H1 (cell line): ENCODE measurements around the gene RBAK. TPM values are rescaled to one million over a fixed set of nuclear protein-coding genes. Genes with fewer than 3 reads are reported as not detected.

ENCODE experiments used
- CTCF ChIA-PET: fragments of 300-600 bp; sonication (Branson Sonifier 250); formaldehyde crosslinking; loops from one replicate; lab custom pipeline; 2021; ENCODE audit not compliant: partially characterized antibody; lab: Charles Lee
- POLR2A ChIA-PET: fragments of 300-600 bp; sonication (Branson Sonifier 250); formaldehyde crosslinking; loops from one replicate; lab custom pipeline; 2021; ENCODE audit warnings: inconsistent platforms; ENCODE audit not compliant: partially characterized antibody; lab: Charles Lee
- DNase-seq, 2 experiments: peaks; one replicate each; pipeline versions ENCODE4 v3.0.0 to v3.0.0-alpha.2; 2010 to 2022; ENCODE audit warnings: low spot score in 2 of 2, low read depth in 1 of 2, mixed read lengths in 1 of 2
- FAIRE-seq: peaks from 2 replicates; lab custom pipeline; 2011; peaks lifted over from hg19 to GRCh38; lab: Jason Lieb, UNC
- H2AFZ ChIP-seq: 2 replicates; pipeline ENCODE4 v1.8.1; 2012; ENCODE audit warnings: low read length, inconsistent platforms
- H2AK5ac ChIP-seq: 2 replicates; pipeline ENCODE4 v1.6.1; 2013; ENCODE audit warnings: low read depth, low read length
- H2BK120ac ChIP-seq: replicated peaks from 2 replicates; pipeline ENCODE3; 2013; ENCODE audit warnings: low read depth, low read length, inconsistent platforms
- H2BK12ac ChIP-seq: 2 replicates; pipeline ENCODE4 v1.6.1; 2013; ENCODE audit warnings: low read depth, low read length
- H2BK15ac ChIP-seq: 2 replicates; pipeline ENCODE4 v1.6.1; 2013; ENCODE audit warnings: low read length
- H2BK20ac ChIP-seq: 2 replicates; pipeline ENCODE4 v1.6.1; 2013; ENCODE audit warnings: low read length
- H2BK5ac ChIP-seq: 2 replicates; pipeline ENCODE4 v1.6.1; 2013; ENCODE audit warnings: low read depth, low read length
- H3K14ac ChIP-seq: 2 replicates; pipeline ENCODE4 v1.6.1; 2013; ENCODE audit warnings: inconsistent platforms; ENCODE audit not compliant: insufficient read length
- H3K18ac ChIP-seq: 2 replicates; pipeline ENCODE4 v1.6.1; 2013; ENCODE audit warnings: low read length; ENCODE audit errors: extremely low read depth
- H3K23ac ChIP-seq: 2 replicates; pipeline ENCODE4 v1.6.1; 2013; ENCODE audit warnings: inconsistent platforms; ENCODE audit not compliant: insufficient read length
- H3K23me2 ChIP-seq: 2 replicates; pipeline ENCODE4 v1.6.1; 2013; ENCODE audit warnings: low read depth, low read length
- H3K27ac ChIP-seq: 2 replicates; pipeline ENCODE4 v1.6.1; 2011; ENCODE audit warnings: low read depth, low read length, inconsistent platforms
- H3K27me3 ChIP-seq, 4 experiments: replicated peaks in 1 of 4; 1 replicate in 1 of 4; 2 replicates in 3 of 4; pipeline versions ENCODE4 v1.6.1 to v1.8.1; 2011 to 2013; ENCODE audit warnings: low read length in 3 of 4, mild to moderate bottlenecking in 3 of 4, inconsistent platforms in 2 of 4, mixed read lengths in 2 of 4, moderate library complexity in 1 of 4; ENCODE audit not compliant: control insufficient read depth in 3 of 4, insufficient read depth in 3 of 4; ENCODE audit errors: extremely low read depth in 1 of 4
- H3K36me3 ChIP-seq, 4 experiments: 2 replicates each; pipeline versions ENCODE4 v1.6.1 to v1.8.1; 2011 to 2013; ENCODE audit warnings: mild to moderate bottlenecking in 4 of 4, low read length in 3 of 4, moderate library complexity in 2 of 4, control low read depth in 1 of 4, inconsistent platforms in 1 of 4; ENCODE audit not compliant: insufficient read depth in 4 of 4, control insufficient read depth in 2 of 4
- H3K4ac ChIP-seq: replicated peaks from 2 replicates; pipeline ENCODE3; 2013; ENCODE audit warnings: low read length, low read depth, mixed read lengths, inconsistent platforms; ENCODE audit not compliant: insufficient read length
- H3K4me1 ChIP-seq, 4 experiments: replicated peaks in 1 of 4; 1 replicate in 1 of 4; 2 replicates in 3 of 4; pipeline versions ENCODE4 v1.6.1 to v1.8.1; 2011 to 2013; ENCODE audit warnings: low read length in 3 of 4, inconsistent platforms in 2 of 4, mixed read lengths in 1 of 4; ENCODE audit not compliant: insufficient read depth in 4 of 4, control insufficient read depth in 3 of 4
- H3K4me2 ChIP-seq, 2 experiments: 2 replicates each; pipeline versions ENCODE4 v1.6.1 to v1.8.1; 2011 to 2013; ENCODE audit warnings: low read depth in 2 of 2, low read length in 2 of 2, control low read depth in 1 of 2, inconsistent platforms in 1 of 2, mild to moderate bottlenecking in 1 of 2; ENCODE audit not compliant: insufficient read depth in 1 of 2
- H3K4me3 ChIP-seq, 4 experiments: fragments of 200-600, 300-600 bp in 1 of 4; sonication (generic), shearing (Covaris generic), sonication (Bioruptor Twin) in 1 of 4; 2 replicates each; pipeline versions ENCODE4 v1.5.1 to v1.8.1; 2011 to 2016; ENCODE audit warnings: low read length in 4 of 4, low read depth in 3 of 4, control low read depth in 2 of 4, inconsistent platforms in 2 of 4, mild to moderate bottlenecking in 2 of 4, mixed read lengths in 1 of 4, moderate library complexity in 1 of 4; ENCODE audit not compliant: insufficient read depth in 2 of 4; ENCODE audit errors: extremely low read depth in 1 of 4
- H3K56ac ChIP-seq: replicated peaks from 2 replicates; pipeline ENCODE3; 2013; ENCODE audit warnings: low read depth, mild to moderate bottlenecking, mixed read lengths, low read length, inconsistent platforms; ENCODE audit not compliant: insufficient read length
- H3K79me1 ChIP-seq: 2 replicates; pipeline ENCODE4 v1.6.1; 2013; ENCODE audit warnings: low read depth, low read length, control low read depth
- H3K79me2 ChIP-seq, 2 experiments: 2 replicates each; pipeline versions ENCODE4 v1.6.1 to v1.8.1; 2012 to 2013; ENCODE audit warnings: low read length in 2 of 2, mild to moderate bottlenecking in 2 of 2, inconsistent platforms in 1 of 2; ENCODE audit not compliant: insufficient read depth in 2 of 2, control insufficient read depth in 1 of 2
- H3K9ac ChIP-seq, 4 experiments: replicated peaks in 1 of 4; 1 replicate in 1 of 4; 2 replicates in 3 of 4; pipeline versions ENCODE4 v1.6.1 to v1.8.1; 2011 to 2013; ENCODE audit warnings: low read depth in 3 of 4, low read length in 3 of 4, control low read depth in 2 of 4, mild to moderate bottlenecking in 2 of 4, moderate library complexity in 2 of 4, inconsistent platforms in 1 of 4; ENCODE audit errors: extremely low read depth in 1 of 4
- H3K9me3 ChIP-seq, 2 experiments: 2 replicates each; pipeline versions ENCODE4 v1.6.1 to v1.8.1; 2012 to 2013; ENCODE audit warnings: mild to moderate bottlenecking in 2 of 2, moderate library complexity in 2 of 2, control low read depth in 1 of 2, inconsistent platforms in 1 of 2, low read depth in 1 of 2, low read length in 1 of 2, mixed read lengths in 1 of 2; ENCODE audit not compliant: insufficient read depth in 2 of 2
- H4K20me1 ChIP-seq, 2 experiments: replicated peaks in 1 of 2; 2 replicates each; pipeline versions ENCODE3 to v1.8.1; 2011 to 2013; ENCODE audit warnings: inconsistent platforms in 2 of 2, low read length in 2 of 2, mild to moderate bottlenecking in 1 of 2; ENCODE audit not compliant: insufficient read depth in 2 of 2, control insufficient read depth in 1 of 2
- H4K5ac ChIP-seq: 2 replicates; pipeline ENCODE4 v1.6.1; 2013; ENCODE audit warnings: low read length, low read depth, mixed read lengths, inconsistent platforms; ENCODE audit not compliant: insufficient read length
- H4K8ac ChIP-seq: 2 replicates; pipeline ENCODE4 v1.8.0; 2013; ENCODE audit warnings: mild to moderate bottlenecking, moderate library complexity, low read length, inconsistent platforms; ENCODE audit not compliant: insufficient read depth; ENCODE audit errors: extremely low read depth
- H4K91ac ChIP-seq: replicated peaks from 2 replicates; pipeline ENCODE3; 2013; ENCODE audit warnings: low read length, mixed read lengths, inconsistent platforms; ENCODE audit not compliant: insufficient read length
- ATF2 ChIP-seq: IDR thresholded peaks from 2 replicates; pipeline ENCODE4 v1.6.1; 2012; ENCODE audit warnings: low read length, inconsistent platforms
- CREB1 ChIP-seq: IDR thresholded peaks from 2 replicates; pipeline ENCODE4 v1.6.1; 2012; ENCODE audit warnings: inconsistent platforms
- E2F6 ChIP-seq: IDR thresholded peaks from 2 replicates; pipeline ENCODE4 v1.6.1; 2012; ENCODE audit warnings: inconsistent platforms
- GTF2F1 ChIP-seq: IDR thresholded peaks from 2 replicates; pipeline ENCODE4 v1.6.1; 2012; ENCODE audit warnings: low read depth, low read length, improper control_type of control experiment, borderline replicate concordance
- NANOG ChIP-seq: IDR thresholded peaks from 2 replicates; pipeline ENCODE4 v1.6.1; 2011; ENCODE audit warnings: low read length, low read depth, mild to moderate bottlenecking, inconsistent platforms; ENCODE audit not compliant: insufficient read depth, poor library complexity, severe bottlenecking
- POLR2AphosphoS5 ChIP-seq: IDR thresholded peaks from 2 replicates; pipeline ENCODE4 v1.6.1; 2011; ENCODE audit warnings: low read depth, low read length
- RNF2 ChIP-seq: fragments of 200-900, 300-1000 bp; sonication (generic); IDR thresholded peaks from 2 replicates; pipeline ENCODE4 v1.7.1; 2016; ENCODE audit warnings: borderline replicate concordance, low read depth, mild to moderate bottlenecking, antibody characterized with exemption, low read length; ENCODE audit not compliant: poor library complexity, severe bottlenecking; ENCODE audit errors: missing control alignments
- SUZ12 ChIP-seq: fragments of 200-600 bp; sonication (generic); IDR thresholded peaks from 2 replicates; pipeline ENCODE4 v1.6.1; 2012; ENCODE audit warnings: mild to moderate bottlenecking, inconsistent platforms, low read length, moderate library complexity, mixed read lengths
- TAF1 ChIP-seq: IDR thresholded peaks from 2 replicates; pipeline ENCODE4 v1.6.1; 2011; ENCODE audit warnings: mild to moderate bottlenecking, low read depth, low read length
- TAF7 ChIP-seq: optimal IDR thresholded peaks from 2 replicates; pipeline ENCODE3; 2011; ENCODE audit warnings: low read depth, mild to moderate bottlenecking, inconsistent platforms, low read length, moderate library complexity, borderline replicate concordance
- WGBS, 2 experiments: shearing (Covaris generic) in 1 of 2; methylation state at CpG; one replicate each; pipeline versions ENCODE4 v1.1.6 to v1.1.7; 2013 to 2015; ENCODE audit warnings: low lambda C conversion rate in 2 of 2, mixed read lengths in 2 of 2, inconsistent platforms in 1 of 2, low coverage in 1 of 2, missing lambda C conversion rate in 1 of 2; ENCODE audit not compliant: insufficient replicate concordance in 2 of 2, insufficient coverage in 1 of 2, insufficient read length in 1 of 2; ENCODE audit errors: extremely low coverage in 1 of 2, missing lambda C conversion rate in 1 of 2; 5-methylcytosine and 5-hydroxymethylcytosine counted together
- polyA plus RNA-seq, 7 experiments: library from polyadenylated mRNA; depleted of rRNA in 3 of 7; stranded (reverse) in 5 of 7; unstranded in 2 of 7; fragments of >200 nt in 5 of 7; fragments of 200-250 nt in 2 of 7; gene quantifications; 1 replicate in 5 of 7; 2 replicates in 1 of 7; 4 replicates in 1 of 7; pipeline versions ENCODE4 v1.2.1 to v1.2.3, GENCODE V29; 2011 to 2013; ENCODE audit warnings: missing spikeins in 2 of 7, mixed read lengths in 2 of 7
- total RNA-seq: library from RNA; stranded (reverse); fragmentation: NEBNext Ultra II Directional; extraction: Animal tissue kit (Norgen Biotek cat#: 25700); gene quantifications from 2 replicates; pipeline ENCODE4 v1.2.1, GENCODE V29; 2021

The RBAK gene
- total and polyA plus RNA-seq, 2 of the 8 experiments (the other 6 are each of a cell fraction or from before 2014, with no cell fraction given): 1.9 to 18.2 TPM

GRCh38 chr7:5070206-5070605 lies 24.5 kb downstream of the RBAK start:
- Histone ChIP-seq H3K79me2 (no peaks in the 10 kb centered on the region), H3K4ac (no peak overlapping the region), H3K4me2 (no peak overlapping the region), H2BK15ac (no peak overlapping the region), H3K27ac (no peak overlapping the region), H2AK5ac (no peak overlapping the region), H3K23ac (no peak overlapping the region), H3K79me1 (no peaks in the 10 kb centered on the region), H3K18ac (no peak overlapping the region), H4K8ac (no peak overlapping the region), H3K36me3 (peaks cover 0 to 26% (median 12%) of the 10 kb centered on the region in 4 experiments; a peak in 4 of 8 replicates), H3K56ac (no peak overlapping the region), H2BK120ac (no peak overlapping the region), H2BK5ac (no peak overlapping the region), H3K4me1 (no peaks in the 10 kb centered on the region), H4K91ac (no peak overlapping the region), H2BK12ac (no peak overlapping the region), H3K4me3 (no peak overlapping the region), H2BK20ac (no peak overlapping the region), H3K23me2 (no peaks in the 10 kb centered on the region), H3K9ac (no peak overlapping the region), H3K14ac (no peak overlapping the region), H4K20me1 (no peaks in the 10 kb centered on the region), H3K9me3 (peaks cover 48 to 68% of the 10 kb centered on the region in 2 experiments), H4K5ac (no peak overlapping the region), H3K27me3 (no peaks in the 10 kb centered on the region; a peak in 1 of 7 replicates), H2AFZ (no peak overlapping the region)
- WGBS, 2 experiments: 100% methylated on average over 4 of the region's 4 CpGs; no CpG with 5 or more reads in 1 of the 2 experiments
- no peak for DNase-seq
- FAIRE-seq: no peak
- ChIA-PET CTCF (interaction anchor here (1.0 to 1.4 kb wide), 2 partner anchors 15 to 16 kb away, joined by 4 to 5 read pairs; no protein-coding TSS in a partner anchor), POLR2A (interaction anchor here (0.6 to 1.9 kb wide), 3 partner anchors 13 to 225 kb away, joined by 3 to 6 read pairs (median 3); no protein-coding TSS in a partner anchor)
- no peak for TF ChIP-seq GTF2F1
- TF ChIP-seq NANOG: no peak
- TF ChIP-seq ATF2: no peak
- no peak for TF ChIP-seq E2F6
- TF ChIP-seq POLR2AphosphoS5: no peak
- TF ChIP-seq TAF1: no peak
- TF ChIP-seq TAF7: no peak
- TF ChIP-seq CREB1: no peak
- TF ChIP-seq SUZ12: no peak
- TF ChIP-seq RNF2: no peak
